ENCODE results near the gene ADAD2. TPM values are rescaled to one million over a fixed set of nuclear protein-coding genes. Genes with fewer than 3 reads are reported as not detected.
A peak's percentile ranks its signal among the peaks of the same experiment; 100 is the strongest.

Gene ADAD2
- total RNA-seq, 1 experiment from 2014 or later, result not detected

DNA sequence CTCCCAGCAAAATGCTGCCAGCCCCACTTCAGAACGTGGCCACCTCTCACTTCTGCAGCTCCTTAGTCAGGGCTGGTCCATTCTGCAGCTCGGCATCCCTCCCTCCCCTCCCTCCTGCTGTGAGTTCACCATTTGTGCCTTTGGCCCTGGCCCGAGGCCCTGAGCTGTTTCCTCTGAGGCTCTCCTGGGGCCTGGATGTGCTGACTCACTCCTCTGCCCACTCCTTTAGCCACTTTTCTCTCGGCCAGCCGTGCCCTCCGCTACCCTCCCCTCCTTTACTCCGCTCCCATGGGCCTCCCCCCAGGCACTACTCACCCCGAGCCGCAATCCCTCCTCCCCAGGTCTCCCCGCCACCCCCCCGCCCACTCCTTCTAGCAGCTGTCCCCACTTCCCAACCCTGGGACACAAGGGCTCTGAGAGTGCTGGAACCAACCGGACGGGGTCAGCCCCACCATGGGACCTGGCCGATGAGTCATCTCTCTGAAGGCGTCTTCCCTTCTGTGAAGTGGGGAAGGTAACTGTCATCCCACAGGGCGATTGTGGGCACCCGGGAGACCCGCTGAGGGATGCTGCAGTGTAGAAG is 37.4 kb downstream of the ADAD2 start:
- H3K36me3 ChIP-seq, result no peaks in the 10 kb centered on the region
- no peak overlapping the region for H3K4me3 ChIP-seq
- DNase-seq, result peak; percentile 92
- H3K27me3 ChIP-seq, result no peaks in the 10 kb centered on the region
- no peaks in the 10 kb centered on the region for H3K9me3 ChIP-seq

DNA sequence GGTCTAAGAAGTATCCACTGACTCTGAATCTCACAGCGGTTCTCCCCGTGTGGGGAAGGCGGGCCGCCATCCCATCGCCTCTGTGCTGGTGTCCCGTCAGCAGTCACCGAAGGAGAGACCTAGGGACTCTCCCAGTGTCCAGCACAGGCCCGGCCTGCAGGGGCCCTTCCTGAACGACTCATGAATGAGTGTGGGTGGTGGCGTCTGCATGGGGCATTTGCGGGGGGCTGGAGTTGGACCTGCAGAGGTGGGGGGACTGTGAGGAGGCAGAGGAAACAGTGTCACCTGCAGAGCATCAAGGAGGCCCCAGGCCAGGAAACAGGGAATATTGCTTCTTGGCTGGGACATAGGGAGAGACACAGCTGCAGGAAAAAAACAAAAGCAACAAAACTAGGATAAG is 38.5 kb downstream of the ADAD2 start:
- Histone ChIP-seq H3K4me3 (no peak overlapping the region), H3K27me3 (no peaks in the 10 kb centered on the region)

DNA sequence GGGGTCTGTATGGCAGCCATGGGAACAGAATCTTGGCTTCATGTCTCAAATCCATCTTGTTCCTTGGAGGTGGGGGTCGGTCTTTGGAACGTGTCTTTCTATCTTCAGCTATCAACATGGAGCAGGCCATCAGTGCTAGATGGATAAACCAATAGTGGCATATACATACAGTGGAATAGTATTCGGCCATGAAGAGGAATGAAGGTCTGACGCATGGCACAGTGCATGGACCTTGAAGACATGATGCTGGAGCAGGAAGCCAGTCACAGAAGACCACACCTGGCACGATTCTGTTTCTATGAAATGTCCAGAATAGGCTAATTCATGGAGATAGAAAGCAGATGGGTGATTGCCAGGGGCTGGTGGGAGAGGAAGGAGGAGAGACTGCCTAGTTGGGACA is 41.1 kb downstream of the ADAD2 start:
- H3K27me3 ChIP-seq, result no peaks in the 10 kb centered on the region
- H3K4me3 ChIP-seq, result no peak overlapping the region
- no peak for DNase-seq
- H3K9me3 ChIP-seq, result no peaks in the 10 kb centered on the region
- H3K36me3 ChIP-seq, result no peaks in the 10 kb centered on the region

More for the DNA sequence above, 38.5 kb downstream of the ADAD2 start:
- H3K9me3 ChIP-seq, result no peaks in the 10 kb centered on the region
- DNase-seq, result no peak
- no peaks in the 10 kb centered on the region for H3K36me3 ChIP-seq

DNA sequence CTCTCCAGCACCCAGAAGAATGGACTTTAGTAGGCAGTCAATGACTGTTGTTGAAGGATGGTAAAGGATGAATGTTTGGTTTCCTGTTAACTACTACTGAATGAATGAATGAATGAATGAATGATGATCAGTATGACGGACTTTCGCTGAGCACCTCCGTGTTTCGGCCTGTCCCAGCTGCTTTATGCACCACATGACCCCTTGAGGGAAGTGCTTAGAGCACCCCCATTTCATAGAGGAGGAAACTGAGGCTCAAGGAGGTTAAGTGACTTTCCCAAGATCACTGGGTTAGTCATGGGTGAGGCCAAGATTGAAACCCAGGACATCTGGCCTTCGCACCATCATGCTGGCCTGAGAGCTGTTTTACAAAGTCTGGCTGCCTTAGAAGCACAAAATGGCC is 42.0 kb downstream of the ADAD2 start:
- DNase-seq, result no peak
- Histone ChIP-seq H3K27me3 (no peaks in the 10 kb centered on the region), H3K36me3 (no peaks in the 10 kb centered on the region)

DNA sequence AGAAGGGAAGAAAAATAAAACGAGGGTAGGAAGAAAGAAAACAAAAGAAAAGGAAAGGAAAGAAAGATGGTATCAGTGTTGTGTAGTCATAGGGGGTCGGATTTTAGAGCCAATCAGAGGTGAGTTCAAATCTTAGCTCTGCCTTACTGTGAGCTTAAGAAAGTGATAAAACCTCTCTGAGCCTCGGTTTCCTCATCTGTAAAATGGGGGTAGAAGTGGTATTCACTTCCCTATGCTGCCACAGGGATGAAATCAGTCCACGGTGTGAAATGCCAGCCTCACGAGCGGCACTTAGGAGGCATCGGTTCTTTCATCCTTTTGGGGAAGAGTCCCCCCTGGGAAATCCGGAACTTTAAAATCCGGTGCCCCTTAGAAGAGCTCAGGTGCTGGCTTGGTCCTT is 42.8 kb downstream of the ADAD2 start:
- Histone ChIP-seq H3K27me3 (no peaks in the 10 kb centered on the region), H3K9me3 (no peaks in the 10 kb centered on the region), H3K4me3 (no peak overlapping the region), H3K36me3 (no peaks in the 10 kb centered on the region)
- DNase-seq, result no peak

More for the DNA sequence above, 42.0 kb downstream of the ADAD2 start:
- no peak overlapping the region for H3K4me3 ChIP-seq
- H3K9me3 ChIP-seq, result no peaks in the 10 kb centered on the region

DNA sequence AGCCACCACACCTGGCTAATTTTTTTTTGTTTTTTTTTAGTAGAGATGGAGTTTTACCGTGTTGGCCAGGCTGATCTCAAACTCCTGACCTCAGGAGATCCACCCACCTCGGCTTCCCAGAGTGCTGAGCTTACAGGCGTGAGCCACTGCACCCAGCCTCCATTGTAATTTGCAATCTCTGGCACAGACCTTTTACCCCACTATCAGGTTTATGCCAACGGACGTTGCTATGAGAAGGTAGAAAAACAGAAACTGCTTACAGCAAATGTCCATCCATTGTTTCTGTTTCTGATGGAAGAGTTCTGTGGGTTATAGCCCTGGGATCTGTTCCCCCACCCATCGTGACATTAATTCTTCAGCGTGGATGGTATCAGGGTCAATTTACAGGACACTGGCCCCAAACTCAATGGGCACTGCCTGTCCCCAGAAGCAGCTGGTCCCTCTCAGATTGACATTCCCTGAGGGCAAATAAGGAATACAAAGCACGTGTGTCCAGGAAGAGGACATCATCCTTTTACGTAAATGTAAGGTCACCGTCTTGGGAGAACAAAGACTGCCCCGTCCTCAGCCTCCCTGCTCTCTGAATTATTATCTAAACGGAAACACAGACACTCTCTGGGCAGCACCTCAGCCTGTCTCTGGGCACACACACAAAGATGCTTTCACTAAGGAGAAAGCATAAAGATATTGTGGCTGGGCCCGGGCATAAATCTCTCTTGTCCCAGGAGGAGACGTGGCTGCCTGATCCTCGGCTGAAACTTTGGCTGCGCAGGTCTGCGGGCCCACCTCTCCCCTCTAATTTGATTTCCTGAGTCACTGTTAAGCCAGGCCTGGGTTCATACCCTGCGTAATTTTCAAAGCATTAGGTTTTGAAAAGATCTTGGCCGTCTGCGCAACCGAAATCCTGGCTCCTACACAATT is 43.6 kb downstream of the ADAD2 start:
- no peaks in the 10 kb centered on the region for H3K27me3 ChIP-seq
- H3K9me3 ChIP-seq, result no peaks in the 10 kb centered on the region
- no peaks in the 10 kb centered on the region for H3K36me3 ChIP-seq
- no peak overlapping the region for H3K4me3 ChIP-seq
- no peak for DNase-seq

DNA sequence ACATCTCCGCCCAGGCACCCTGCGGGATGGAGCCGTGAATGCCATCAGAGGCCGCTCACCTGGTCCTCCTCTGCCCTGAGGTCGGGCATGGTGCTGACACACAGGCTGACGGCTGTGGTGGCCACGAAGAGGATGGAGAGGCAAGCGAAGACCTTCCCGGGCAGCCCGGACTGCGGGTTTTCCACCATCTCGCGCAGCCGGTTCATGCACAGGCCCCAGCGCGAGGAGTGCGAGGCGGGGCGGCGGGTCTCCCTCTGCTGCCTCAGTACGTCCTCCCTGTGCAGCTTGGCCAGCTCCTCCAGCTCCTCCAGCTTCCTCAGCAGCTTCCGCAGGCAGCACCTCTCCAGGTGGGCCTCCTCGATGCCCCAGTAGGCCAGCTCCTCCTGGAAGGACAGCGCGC is 45.7 kb downstream of the ADAD2 start:
- Histone ChIP-seq H3K4me3 (no peak overlapping the region), H3K36me3 (no peaks in the 10 kb centered on the region), H3K27me3 (no peaks in the 10 kb centered on the region), H3K9me3 (no peaks in the 10 kb centered on the region)
- no peak for DNase-seq

DNA sequence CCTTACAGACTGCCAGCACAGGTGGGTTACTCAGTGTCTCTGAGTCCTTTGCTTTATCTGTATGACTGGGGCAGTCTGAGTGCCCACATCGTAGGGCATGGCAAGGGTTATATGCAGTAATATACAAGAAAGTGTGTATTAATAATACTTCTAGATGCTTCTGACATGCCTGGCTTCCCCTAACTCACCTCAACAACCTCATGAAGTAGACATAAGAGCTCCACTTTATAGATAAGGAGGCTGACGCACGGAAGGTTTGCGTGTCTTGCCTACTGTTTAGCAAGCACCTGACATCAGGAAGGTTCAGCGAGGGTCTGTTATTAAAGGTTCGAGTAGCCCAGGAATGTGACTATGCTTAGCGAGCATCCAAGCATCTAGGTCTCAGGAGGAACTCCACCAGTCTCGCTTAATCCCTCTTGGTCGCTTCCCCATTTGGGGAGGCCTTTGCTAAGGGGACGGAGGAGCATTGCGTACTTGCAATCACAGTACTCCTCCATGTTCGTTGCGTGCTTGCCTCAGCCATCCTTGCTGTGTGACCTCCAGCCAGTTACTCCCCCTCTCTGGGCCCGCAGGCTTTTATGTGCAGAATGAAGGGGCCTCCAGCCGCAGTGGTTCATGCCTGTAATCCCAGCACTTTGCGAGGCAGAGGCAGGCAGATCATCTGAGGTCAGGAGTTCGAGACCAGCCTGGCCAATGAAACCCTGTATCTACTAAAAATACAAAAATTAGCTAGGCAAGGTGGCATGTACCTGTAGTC is 47.2 kb downstream of the ADAD2 start:
- DNase-seq, result no peak
- no peak overlapping the region for H3K4me3 ChIP-seq
- H3K27me3 ChIP-seq, result no peaks in the 10 kb centered on the region
- H3K36me3 ChIP-seq, result no peaks in the 10 kb centered on the region
- no peaks in the 10 kb centered on the region for H3K9me3 ChIP-seq

DNA sequence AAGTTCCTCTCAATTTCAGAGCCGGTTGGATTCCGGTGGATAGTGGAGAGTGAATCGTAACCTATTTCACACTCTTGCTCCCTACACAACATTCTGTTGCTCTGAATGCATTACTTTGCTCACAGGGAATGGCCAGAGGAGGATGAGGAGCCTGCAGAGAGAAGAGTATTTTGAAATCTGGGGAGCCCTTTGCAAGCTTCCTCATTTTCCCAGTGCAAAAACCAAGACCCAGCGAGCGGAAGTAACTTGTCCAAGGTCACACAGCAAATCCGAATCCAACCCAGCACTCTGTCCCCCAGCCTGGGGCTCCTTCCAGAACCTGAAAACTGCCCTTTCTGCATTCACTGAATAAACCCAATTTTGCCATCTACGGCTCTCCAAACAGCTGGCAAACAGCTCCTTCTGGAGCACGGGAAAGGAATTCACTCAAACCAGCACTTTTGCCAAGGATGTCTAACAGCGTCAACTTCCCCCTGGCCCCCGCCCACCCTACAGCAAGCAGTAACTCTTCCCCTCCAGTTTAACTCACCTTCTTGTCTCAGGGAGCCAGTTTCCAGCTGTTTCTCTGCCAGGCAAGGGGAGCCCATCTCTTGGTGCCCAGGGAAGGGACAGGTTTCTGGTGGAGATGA is 48.3 kb downstream of the ADAD2 start:
- H3K27me3 ChIP-seq, result no peaks in the 10 kb centered on the region
- no peaks in the 10 kb centered on the region for H3K9me3 ChIP-seq
- H3K36me3 ChIP-seq, result no peaks in the 10 kb centered on the region
- no peak overlapping the region for H3K4me3 ChIP-seq
- DNase-seq, result no peak

DNA sequence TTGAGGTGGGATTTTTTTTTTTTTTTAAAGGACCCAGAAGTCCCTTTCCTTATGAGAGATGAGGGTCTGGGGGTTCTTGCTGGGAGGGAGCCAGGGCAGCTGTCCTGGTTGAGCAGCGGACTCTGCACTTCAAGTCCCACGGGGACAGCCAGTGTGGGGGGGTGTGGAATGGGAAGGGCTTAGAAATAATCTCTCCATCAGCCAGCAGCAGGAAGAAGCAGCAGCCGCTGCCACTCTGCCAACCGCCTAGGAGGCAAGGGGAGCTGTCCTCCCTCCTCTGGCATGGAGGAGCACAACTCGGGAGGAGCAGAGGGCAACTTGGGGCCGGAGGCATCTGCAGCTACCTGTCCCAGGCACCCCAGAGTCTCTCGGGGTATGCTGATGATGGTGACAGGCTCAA is 49.0 kb downstream of the ADAD2 start, which contains the start of gene KCNG4:
TSS of gene KCNG4 (minus strand) at position 104 of the 400 bp plus-strand sequence. CDS start 2,527 bp downstream, outside the sequence.
- no peak for DNase-seq
- Histone ChIP-seq H3K27me3 (no peaks in the 10 kb centered on the region), H3K36me3 (no peaks in the 10 kb centered on the region), H3K9me3 (no peaks in the 10 kb centered on the region), H3K4me3 (no peak within 1 kb of the TSS)

DNA sequence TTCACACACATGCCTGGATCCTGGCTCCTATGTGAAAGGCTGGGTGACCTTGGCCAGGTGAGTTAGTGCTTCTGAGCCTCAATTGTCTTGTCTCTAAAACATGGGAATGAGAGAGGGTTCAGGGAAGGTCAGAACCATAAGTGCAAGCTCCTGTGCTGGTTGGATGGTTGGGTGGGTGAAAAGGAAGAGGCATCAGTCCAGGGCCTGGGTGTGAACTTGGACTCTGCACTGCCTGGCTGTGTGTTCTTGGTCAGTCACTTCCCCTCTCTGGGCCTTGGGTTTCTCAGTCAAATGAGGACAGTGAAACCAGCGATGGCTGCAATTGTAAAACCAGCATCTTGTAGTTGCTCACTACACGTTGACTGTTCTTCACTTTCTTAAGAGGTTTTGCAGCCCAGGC is 49.5 kb downstream of the ADAD2 start:
- Histone ChIP-seq H3K27me3 (no peaks in the 10 kb centered on the region), H3K4me3 (no peak overlapping the region), H3K36me3 (no peaks in the 10 kb centered on the region), H3K9me3 (no peaks in the 10 kb centered on the region)
- DNase-seq, result no peak

DNA sequence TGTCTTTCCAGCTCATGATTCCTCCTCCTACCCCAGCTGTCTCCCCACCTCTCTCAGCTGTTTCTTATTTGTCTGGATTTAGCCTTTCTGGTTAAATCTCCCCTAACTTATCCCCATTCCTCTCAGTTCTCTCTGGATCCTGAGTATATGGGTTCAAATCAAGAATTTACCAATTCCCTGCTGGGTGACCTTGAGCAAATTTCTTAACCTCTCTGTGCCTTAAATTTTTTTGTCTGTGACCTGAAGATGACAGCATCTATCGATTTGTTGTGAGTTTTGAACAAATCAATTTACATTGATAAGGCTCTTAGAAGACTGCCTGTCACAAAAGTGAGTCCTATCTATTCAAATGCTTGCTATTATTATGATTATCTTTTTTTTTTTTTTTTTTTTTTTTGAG is 50.8 kb downstream of the ADAD2 start:
- H3K4me3 ChIP-seq, result no peak overlapping the region
- H3K27me3 ChIP-seq, result no peaks in the 10 kb centered on the region
- DNase-seq, result no peak
- no peaks in the 10 kb centered on the region for H3K9me3 ChIP-seq
- H3K36me3 ChIP-seq, result no peaks in the 10 kb centered on the region

DNA sequence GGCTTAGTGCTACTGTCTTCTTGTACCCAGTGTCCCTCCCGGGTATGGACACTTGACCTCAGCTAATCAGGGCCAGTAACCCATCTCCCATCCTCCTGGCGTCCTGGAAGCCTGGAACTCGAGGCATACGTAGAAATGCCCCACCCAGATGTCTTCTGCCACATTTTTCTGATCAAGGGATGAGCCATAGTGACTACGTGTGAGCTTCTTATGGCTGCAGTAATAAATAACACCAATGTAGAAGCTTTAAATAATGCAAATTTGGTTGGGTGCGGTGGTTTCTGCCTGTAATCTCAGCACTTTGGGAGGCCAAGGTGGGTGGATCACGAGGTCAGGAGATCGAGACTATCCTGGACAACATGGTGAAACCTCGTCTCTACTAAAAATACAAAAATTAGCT is 51.9 kb downstream of the ADAD2 start:
- DNase-seq, result no peak
- H3K36me3 ChIP-seq, result no peaks in the 10 kb centered on the region
- H3K27me3 ChIP-seq, result no peaks in the 10 kb centered on the region
- H3K9me3 ChIP-seq, result no peaks in the 10 kb centered on the region
- H3K4me3 ChIP-seq, result no peak overlapping the region

DNA sequence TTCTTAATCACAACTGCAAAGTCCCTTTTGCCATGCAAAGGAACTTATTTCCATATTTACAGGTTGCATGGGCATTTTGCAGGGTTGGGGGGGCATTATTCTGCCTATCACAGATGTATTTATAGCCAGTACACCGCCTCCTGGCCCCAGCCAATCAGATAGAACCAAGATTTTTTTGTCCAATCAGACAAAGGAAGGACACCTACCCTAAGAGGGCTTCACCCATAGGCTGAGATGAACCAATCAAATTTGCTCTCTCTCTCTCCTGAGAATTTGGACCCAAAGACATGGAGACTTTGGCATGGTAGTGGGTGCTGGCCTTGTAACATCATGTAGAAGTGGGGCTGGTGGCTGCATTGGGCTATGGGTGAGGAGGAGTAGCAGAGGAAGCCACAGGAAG is 52.8 kb downstream of the ADAD2 start:
- no peaks in the 10 kb centered on the region for H3K9me3 ChIP-seq
- no peak for DNase-seq
- H3K4me3 ChIP-seq, result no peak overlapping the region
- H3K27me3 ChIP-seq, result no peaks in the 10 kb centered on the region
- no peaks in the 10 kb centered on the region for H3K36me3 ChIP-seq

DNA sequence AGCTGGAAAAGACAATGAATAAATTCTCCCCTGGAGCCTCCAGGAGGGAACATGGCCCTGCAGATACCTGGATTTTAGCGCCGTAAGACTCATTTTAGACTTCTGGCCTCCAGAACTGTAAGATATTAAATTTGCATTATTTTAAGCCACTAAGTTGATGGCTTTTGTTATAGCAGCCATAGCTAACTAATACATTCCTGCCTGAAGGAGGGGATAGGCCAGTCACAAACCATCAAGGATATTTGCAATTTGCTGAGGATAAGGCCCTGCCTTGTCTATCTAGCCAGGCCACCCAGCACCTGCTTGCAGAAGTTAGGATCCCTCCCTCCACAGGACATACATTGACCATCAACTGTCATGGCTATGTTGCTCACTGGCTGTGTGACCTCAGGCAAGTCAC is 53.8 kb downstream of the ADAD2 start:
- H3K4me3 ChIP-seq, result no peak overlapping the region
- H3K36me3 ChIP-seq, result no peaks in the 10 kb centered on the region
- DNase-seq, result no peak
- H3K9me3 ChIP-seq, result no peaks in the 10 kb centered on the region
- no peaks in the 10 kb centered on the region for H3K27me3 ChIP-seq

DNA sequence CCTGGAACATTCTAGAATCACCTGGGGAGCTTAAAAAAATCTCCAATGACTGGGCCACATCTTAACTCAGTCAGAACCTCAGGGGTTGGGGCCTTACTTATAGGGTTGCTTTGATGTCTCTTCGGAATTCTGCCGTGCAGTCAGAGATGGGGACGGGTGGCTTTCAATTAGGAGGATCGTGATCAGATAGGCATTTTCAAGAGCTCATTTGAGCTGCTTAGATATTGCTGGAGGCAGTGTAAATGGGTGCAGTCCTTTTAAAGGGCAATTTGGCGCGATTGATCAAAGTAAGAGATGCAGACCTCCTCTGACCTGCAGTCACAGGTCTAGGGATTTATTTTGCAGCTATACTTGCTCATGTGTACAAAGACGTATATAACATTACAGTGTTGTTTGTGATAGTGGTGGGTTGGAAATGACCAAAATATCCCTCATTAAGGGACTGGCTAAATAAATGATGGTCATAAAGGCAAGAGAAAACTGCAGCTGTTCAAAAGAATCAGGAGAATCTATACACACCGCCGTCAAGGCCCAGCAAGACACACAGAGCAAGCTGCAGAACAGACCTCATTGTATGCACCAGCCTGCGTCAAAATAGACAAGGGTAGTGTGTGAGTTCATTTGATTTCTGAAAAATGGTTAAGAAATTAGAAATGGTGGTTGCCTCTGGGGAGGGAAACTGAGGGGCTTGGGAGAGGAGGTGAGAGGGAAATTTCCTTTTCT is 55.2 kb downstream of the ADAD2 start:
- Histone ChIP-seq H3K4me3 (no peak overlapping the region), H3K27me3 (no peaks in the 10 kb centered on the region), H3K9me3 (no peaks in the 10 kb centered on the region), H3K36me3 (no peaks in the 10 kb centered on the region)
- no peak for DNase-seq

All from MG63 (cell line).